Mucosa of descending colon (tissue), 3 donors: ENCODE data around the gene STX18. TPM values are rescaled to one million over a fixed set of nuclear protein-coding genes. Genes with fewer than 3 reads are reported as not detected.

Source experiments
- ATAC-seq: fragments of 200-7000 bp; cut with Tn5 transposase; one replicate; pipeline ENCODE4 v1.9.1; 2020; ENCODE audit warnings: mild to moderate bottlenecking, moderate library complexity
- DNase-seq, 3 donors: peaks; one replicate each; pipeline ENCODE4 v3.0.0-alpha.2; 2020
- H3K36me3 ChIP-seq: fragments of 200-600 bp; one replicate; pipeline ENCODE4 v1.8.0; 2021; ENCODE audit warnings: low read depth, mild to moderate bottlenecking
- H3K4me1 ChIP-seq: fragments of 200-600 bp; one replicate; pipeline ENCODE4 v1.8.0; 2021; ENCODE audit warnings: low read depth, mild to moderate bottlenecking
- H3K4me3 ChIP-seq: fragments of 200-600 bp; one replicate; pipeline ENCODE4 v1.8.0; 2021; ENCODE audit warnings: mild to moderate bottlenecking
- H3K9me3 ChIP-seq: fragments of 200-600 bp; one replicate; pipeline ENCODE4 v1.8.0; 2021; ENCODE audit warnings: mild to moderate bottlenecking
- CTCF ChIP-seq: fragments of 200-600 bp; IDR thresholded peaks from one replicate; pipeline ENCODE4 v1.8.0; 2022; ENCODE audit warnings: antibody characterized with exemption, mild to moderate bottlenecking
- intact Hi-C, 2 donors: fragments of 100-400 bp; cut with DNase I in 1 of 2; cut with micrococcal nuclease in 1 of 2; formaldehyde crosslinking; loops; one replicate each; pipeline versions ENCODE4 v1.11.0 to v1.11.1; 2022; cut with DNase I, micrococcal nuclease
- total RNA-seq, 3 donors: library from RNA; stranded (reverse); fragmentation: NEBNext Ultra II Directional in 2 of 3; extraction: Animal tissue kit (Norgen Biotek cat#: 25700) in 2 of 3; gene quantifications; one replicate each; pipeline versions ENCODE4 v1.2.1 to v1.2.4, GENCODE V29; 2021 to 2023
- donor health status: DM: no; HTN: no; CAD: no; lungs with moderate emphysema.
- donor health status: DM: no; HTN: no; CAD: no.
- donor health status: DM: no; HTN: yes; CAD: no.

The STX18 gene
- total RNA-seq, 3 donors from 2014 or later, result 33.1 to 43.3 (median 36.3) TPM

GRCh38 chr4:4385729-4386295, 156.0 kb downstream of the STX18 start:
- DNase-seq (no peak), ATAC-seq (no peak)
- Histone ChIP-seq H3K9me3 (no peaks in the 10 kb centered on the region), H3K4me1 (peaks cover 17% of the 10 kb centered on the region), H3K4me3 (no peak overlapping the region), H3K36me3 (no peaks in the 10 kb centered on the region)
- TF ChIP-seq CTCF, result no peak
- intact Hi-C loops, result no loop called here

- intact Hi-C loops, result no loop called here
- Histone ChIP-seq H3K9me3 (no peaks in the 10 kb centered on the region), H3K4me3 (no peak overlapping the region), H3K36me3 (no peaks in the 10 kb centered on the region), H3K4me1 (peaks cover 17% of the 10 kb centered on the region)
- DNase-seq (no peak), ATAC-seq (no peak)
- no peak for TF ChIP-seq CTCF
Measured at GRCh38 chr4:4384837-4385236, 157.0 kb downstream of the STX18 start.

- Histone ChIP-seq H3K4me3 (no peak overlapping the region), H3K4me1 (peaks cover 17% of the 10 kb centered on the region), H3K9me3 (no peaks in the 10 kb centered on the region), H3K36me3 (no peaks in the 10 kb centered on the region)
- ATAC-seq (no peak), DNase-seq (no peak)
- intact Hi-C loops, result no loop called here
- no peak for TF ChIP-seq CTCF
Measured at GRCh38 chr4:4383085-4383484, 158.8 kb downstream of the STX18 start.

GRCh38 chr4:4379540-4380087, 162.2 kb downstream of the STX18 start:
- no peak for TF ChIP-seq CTCF
- H3K4me3 ChIP-seq, result no peak overlapping the region
- intact Hi-C loops, result no loop called here
- no peaks in the 10 kb centered on the region for H3K36me3 ChIP-seq
- DNase-seq (no peak), ATAC-seq (no peak)
- no peaks in the 10 kb centered on the region for H3K4me1 ChIP-seq
- H3K9me3 ChIP-seq, result no peaks in the 10 kb centered on the region

- intact Hi-C loops, result no loop called here
- no peak for DNase-seq
- ATAC-seq, result no peak
- Histone ChIP-seq H3K36me3 (no peaks in the 10 kb centered on the region), H3K4me1 (no peaks in the 10 kb centered on the region), H3K4me3 (no peak overlapping the region), H3K9me3 (no peaks in the 10 kb centered on the region)
- TF ChIP-seq CTCF, result no peak
Measured at GRCh38 chr4:4377732-4378460, 164.0 kb downstream of the STX18 start.
